Neural cell (in vitro differentiated cells): ENCODE data around the gene GNL2. TPM values are rescaled to one million over a fixed set of nuclear protein-coding genes. Genes with fewer than 3 reads are reported as not detected.

Experiments used
- H2AFZ ChIP-seq: fragments of 200-600, 300-800 bp; sonication (generic), shearing (Covaris generic); 2 replicates; pipeline ENCODE4 v1.6.0; 2014; ENCODE audit warnings: low read depth, mild to moderate bottlenecking, antibody characterized with exemption, low read length, moderate library complexity
- H3F3A ChIP-seq: fragments of 200-600 bp; shearing (Covaris generic); 2 replicates; pipeline ENCODE4 v1.6.1; 2016; ENCODE audit warnings: mild to moderate bottlenecking, moderate library complexity, mixed read lengths, antibody characterized with exemption, low read length; ENCODE audit not compliant: insufficient read depth, poor library complexity, severe bottlenecking
- H3K27ac ChIP-seq: fragments of 200-600, 300-800 bp; sonication (generic), shearing (Covaris generic); 2 replicates; pipeline ENCODE4 v1.5.1; 2014; ENCODE audit warnings: mild to moderate bottlenecking, low read length, moderate library complexity
- H3K27me3 ChIP-seq: fragments of 300-800, 200-600 bp; sonication (generic), shearing (Covaris generic); 2 replicates; pipeline ENCODE4 v1.6.0; 2014; ENCODE audit warnings: mild to moderate bottlenecking, low read depth, low read length, moderate library complexity; ENCODE audit not compliant: insufficient read depth
- H3K36me3 ChIP-seq: fragments of 300-800, 200-600 bp; sonication (generic), shearing (Covaris generic); 2 replicates; pipeline ENCODE4 v1.5.1; 2014; ENCODE audit warnings: mild to moderate bottlenecking, antibody characterized with exemption, low read length, moderate library complexity; ENCODE audit not compliant: insufficient read depth
- H3K4me2 ChIP-seq: fragments of 300-800, 200-600 bp; sonication (generic), shearing (Covaris generic); 2 replicates; pipeline ENCODE4 v1.6.0; 2014; ENCODE audit warnings: mild to moderate bottlenecking, low read length
- H3K4me3 ChIP-seq: fragments of 300-800, 200-600 bp; sonication (generic), shearing (Covaris generic); 2 replicates; pipeline ENCODE4 v1.5.1; 2014; ENCODE audit warnings: mild to moderate bottlenecking, low read length, moderate library complexity
- H3K79me2 ChIP-seq: fragments of 200-600 bp; shearing (Covaris generic); replicated peaks from 2 replicates; pipeline ENCODE4 v1.6.0; 2014; ENCODE audit warnings: mild to moderate bottlenecking, low read length, moderate library complexity; ENCODE audit not compliant: insufficient read depth
- H3K9ac ChIP-seq: fragments of 300-800, 200-600 bp; sonication (generic), shearing (Covaris generic); 2 replicates; pipeline ENCODE4 v1.6.1; 2016; ENCODE audit warnings: mild to moderate bottlenecking, low read length, mixed read lengths
- H3K9me2 ChIP-seq: fragments of 200-600 bp; shearing (Covaris generic); 2 replicates; pipeline ENCODE4 v1.6.1; 2016; ENCODE audit warnings: mild to moderate bottlenecking, low read length, mixed read lengths; ENCODE audit not compliant: insufficient read depth
- H3K9me3 ChIP-seq: fragments of 200-600, 300-800 bp; sonication (generic), shearing (Covaris generic); 2 replicates; pipeline ENCODE4 v1.6.1; 2016; ENCODE audit warnings: mild to moderate bottlenecking, mixed run types, low read length, moderate library complexity, mixed read lengths
- H4K20me1 ChIP-seq: fragments of 200-600 bp; shearing (Covaris generic); 2 replicates; pipeline ENCODE4 v1.6.1; 2016; ENCODE audit warnings: mild to moderate bottlenecking, mixed run types; ENCODE audit not compliant: insufficient read depth
- EP300 ChIP-seq: fragments of 450-650 bp; conservative IDR thresholded peaks from 2 replicates; pipeline ENCODE4 v1.6.1; 2014; ENCODE audit warnings: antibody characterized with exemption, mild to moderate bottlenecking, moderate library complexity; ENCODE audit not compliant: poor library complexity, severe bottlenecking
- EZH2 ChIP-seq: fragments of 200-600, 300-800 bp; shearing (Covaris generic), sonication (generic); IDR thresholded peaks from 2 replicates; pipeline ENCODE4 v1.6.1; 2014; ENCODE audit warnings: antibody characterized with exemption, low read length, borderline replicate concordance, mild to moderate bottlenecking; ENCODE audit not compliant: insufficient read depth, poor library complexity, severe bottlenecking
- MXI1 ChIP-seq: fragments of 450-650 bp; conservative IDR thresholded peaks from 2 replicates; pipeline ENCODE4 v1.6.1; 2014; ENCODE audit warnings: antibody characterized with exemption, mild to moderate bottlenecking; ENCODE audit not compliant: poor library complexity, severe bottlenecking
- POLR2AphosphoS5 ChIP-seq: IDR thresholded peaks from 2 replicates; pipeline ENCODE4 v1.6.1; 2012
- RAD21 ChIP-seq: fragments of 450-650 bp; conservative IDR thresholded peaks from 2 replicates; pipeline ENCODE4 v1.6.1; 2014; ENCODE audit warnings: antibody characterized with exemption, mild to moderate bottlenecking, moderate library complexity
- SMC3 ChIP-seq: fragments of 450-650 bp; conservative IDR thresholded peaks from 2 replicates; pipeline ENCODE4 v1.6.1; 2014; ENCODE audit warnings: antibody characterized with exemption, mild to moderate bottlenecking, moderate library complexity; ENCODE audit not compliant: poor library complexity
- TAF1 ChIP-seq: IDR thresholded peaks from 2 replicates; pipeline ENCODE4 v1.6.1; 2012; ENCODE audit warnings: low read depth
- polyA plus RNA-seq: library from polyadenylated mRNA; depleted of rRNA; stranded (reverse); fragments of >200 nt; gene quantifications from 2 replicates; pipeline ENCODE4 v1.2.3, GENCODE V29; 2014
- TF ChIP-seq, protein P1 (sequence below): fragments of 450-650 bp; IDR thresholded peaks from 2 replicates; pipeline ENCODE4 v1.5.1; 2014; ENCODE audit warnings: antibody characterized with exemption, mild to moderate bottlenecking, moderate library complexity; ENCODE audit not compliant: poor library complexity, severe bottlenecking
- TF ChIP-seq, protein P2 (sequence below): IDR thresholded peaks from 2 replicates; pipeline ENCODE4 v1.6.1; 2012; ENCODE audit warnings: borderline replicate concordance

GNL2 gene
- polyA plus RNA-seq, 1 donor from 2014 or later: 31.7 TPM

DNA sequence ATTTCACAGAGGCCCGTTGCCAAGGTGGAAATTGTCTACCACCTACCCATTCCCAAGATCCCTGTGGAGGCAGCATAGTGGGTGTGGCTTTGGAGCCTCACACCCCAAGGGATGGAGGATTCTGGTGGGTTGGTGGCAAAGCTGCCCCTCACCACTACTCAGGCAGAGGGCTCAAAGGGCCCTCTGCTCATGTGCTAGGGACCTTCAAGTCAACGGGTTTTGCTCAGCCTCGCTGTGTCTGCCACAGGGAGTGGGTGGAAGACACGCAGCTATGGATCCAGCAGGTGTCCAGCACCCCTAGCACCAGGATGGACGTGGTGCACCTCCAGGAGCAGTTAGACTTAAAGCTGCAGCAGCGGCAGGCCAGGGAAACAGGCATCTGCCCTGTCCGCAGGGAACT lies 36.7 kb downstream of the GNL2 start:
- Histone ChIP-seq H3K4me3 (no peak overlapping the region), H3K4me2 (no peak overlapping the region), H3K9me2 (no peaks in the 10 kb centered on the region), H3K9ac (no peak overlapping the region), H3K27ac (no peak overlapping the region), H3K9me3 (no peaks in the 10 kb centered on the region), H3K79me2 (peaks cover 12% of the 10 kb centered on the region), H2AFZ (no peak overlapping the region), H4K20me1 (no peaks in the 10 kb centered on the region), H3F3A (no peaks in the 10 kb centered on the region), H3K36me3 (no peaks in the 10 kb centered on the region), H3K27me3 (no peaks in the 10 kb centered on the region)
- TF ChIP-seq EZH2: no peak
- TF ChIP-seq TAF1: no peak
- TF ChIP-seq RAD21: no peak
- TF ChIP-seq MXI1: no peak
- no peak for TF ChIP-seq POLR2AphosphoS5
- no peak for TF ChIP-seq SMC3
- TF ChIP-seq, protein P1, sequence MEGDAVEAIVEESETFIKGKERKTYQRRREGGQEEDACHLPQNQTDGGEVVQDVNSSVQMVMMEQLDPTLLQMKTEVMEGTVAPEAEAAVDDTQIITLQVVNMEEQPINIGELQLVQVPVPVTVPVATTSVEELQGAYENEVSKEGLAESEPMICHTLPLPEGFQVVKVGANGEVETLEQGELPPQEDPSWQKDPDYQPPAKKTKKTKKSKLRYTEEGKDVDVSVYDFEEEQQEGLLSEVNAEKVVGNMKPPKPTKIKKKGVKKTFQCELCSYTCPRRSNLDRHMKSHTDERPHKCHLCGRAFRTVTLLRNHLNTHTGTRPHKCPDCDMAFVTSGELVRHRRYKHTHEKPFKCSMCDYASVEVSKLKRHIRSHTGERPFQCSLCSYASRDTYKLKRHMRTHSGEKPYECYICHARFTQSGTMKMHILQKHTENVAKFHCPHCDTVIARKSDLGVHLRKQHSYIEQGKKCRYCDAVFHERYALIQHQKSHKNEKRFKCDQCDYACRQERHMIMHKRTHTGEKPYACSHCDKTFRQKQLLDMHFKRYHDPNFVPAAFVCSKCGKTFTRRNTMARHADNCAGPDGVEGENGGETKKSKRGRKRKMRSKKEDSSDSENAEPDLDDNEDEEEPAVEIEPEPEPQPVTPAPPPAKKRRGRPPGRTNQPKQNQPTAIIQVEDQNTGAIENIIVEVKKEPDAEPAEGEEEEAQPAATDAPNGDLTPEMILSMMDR: no peak
- TF ChIP-seq, protein P2, sequence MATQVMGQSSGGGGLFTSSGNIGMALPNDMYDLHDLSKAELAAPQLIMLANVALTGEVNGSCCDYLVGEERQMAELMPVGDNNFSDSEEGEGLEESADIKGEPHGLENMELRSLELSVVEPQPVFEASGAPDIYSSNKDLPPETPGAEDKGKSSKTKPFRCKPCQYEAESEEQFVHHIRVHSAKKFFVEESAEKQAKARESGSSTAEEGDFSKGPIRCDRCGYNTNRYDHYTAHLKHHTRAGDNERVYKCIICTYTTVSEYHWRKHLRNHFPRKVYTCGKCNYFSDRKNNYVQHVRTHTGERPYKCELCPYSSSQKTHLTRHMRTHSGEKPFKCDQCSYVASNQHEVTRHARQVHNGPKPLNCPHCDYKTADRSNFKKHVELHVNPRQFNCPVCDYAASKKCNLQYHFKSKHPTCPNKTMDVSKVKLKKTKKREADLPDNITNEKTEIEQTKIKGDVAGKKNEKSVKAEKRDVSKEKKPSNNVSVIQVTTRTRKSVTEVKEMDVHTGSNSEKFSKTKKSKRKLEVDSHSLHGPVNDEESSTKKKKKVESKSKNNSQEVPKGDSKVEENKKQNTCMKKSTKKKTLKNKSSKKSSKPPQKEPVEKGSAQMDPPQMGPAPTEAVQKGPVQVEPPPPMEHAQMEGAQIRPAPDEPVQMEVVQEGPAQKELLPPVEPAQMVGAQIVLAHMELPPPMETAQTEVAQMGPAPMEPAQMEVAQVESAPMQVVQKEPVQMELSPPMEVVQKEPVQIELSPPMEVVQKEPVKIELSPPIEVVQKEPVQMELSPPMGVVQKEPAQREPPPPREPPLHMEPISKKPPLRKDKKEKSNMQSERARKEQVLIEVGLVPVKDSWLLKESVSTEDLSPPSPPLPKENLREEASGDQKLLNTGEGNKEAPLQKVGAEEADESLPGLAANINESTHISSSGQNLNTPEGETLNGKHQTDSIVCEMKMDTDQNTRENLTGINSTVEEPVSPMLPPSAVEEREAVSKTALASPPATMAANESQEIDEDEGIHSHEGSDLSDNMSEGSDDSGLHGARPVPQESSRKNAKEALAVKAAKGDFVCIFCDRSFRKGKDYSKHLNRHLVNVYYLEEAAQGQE: no peak
- TF ChIP-seq EP300: no peak

DNA sequence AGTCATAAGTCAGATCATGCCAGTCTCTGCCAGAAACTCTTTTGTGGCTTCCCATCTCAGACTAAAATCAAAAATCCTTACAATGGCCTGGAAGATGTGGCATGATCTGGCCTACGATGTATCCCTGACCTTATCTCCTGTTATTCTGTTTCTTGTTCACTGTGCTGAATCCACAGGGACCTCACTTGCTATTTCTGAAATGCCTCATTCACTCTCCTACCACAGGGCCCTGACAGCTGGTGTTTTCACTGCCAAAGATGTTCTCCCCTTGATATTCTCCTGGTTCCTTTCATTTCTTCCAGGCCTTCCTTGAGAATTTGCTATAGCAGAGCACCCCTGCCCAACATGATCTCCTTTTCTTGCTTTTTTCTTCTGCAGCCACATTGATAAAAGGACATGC lies 37.3 kb downstream of the GNL2 start:
- Histone ChIP-seq H3K9ac (no peak overlapping the region), H3K36me3 (no peaks in the 10 kb centered on the region), H3K4me2 (no peak overlapping the region), H3K4me3 (peak overlapping the region; percentile 75), H3K9me3 (no peaks in the 10 kb centered on the region), H4K20me1 (no peaks in the 10 kb centered on the region), H2AFZ (no peak overlapping the region), H3K27ac (no peak overlapping the region), H3K9me2 (no peaks in the 10 kb centered on the region), H3K79me2 (peaks cover 19% of the 10 kb centered on the region), H3F3A (no peaks in the 10 kb centered on the region), H3K27me3 (no peaks in the 10 kb centered on the region)
- no peak for TF ChIP-seq POLR2AphosphoS5
- no peak for TF ChIP-seq TAF1
- TF ChIP-seq, protein P1: no peak
- TF ChIP-seq RAD21: no peak
- no peak for TF ChIP-seq EZH2
- TF ChIP-seq, protein P2: no peak
- TF ChIP-seq MXI1: no peak
- TF ChIP-seq EP300: no peak
